Panc1 (cell line): ENCODE measurements around the gene FAM90A1.
"Not testable (repeated sequence)": the region's sequence is repeated elsewhere in the genome, so short reads cannot be mapped to it uniquely, and the experiment has no call there.

Source experiments
- CTCF ChIP-seq: fragments of 450-650 bp; IDR thresholded peaks from 2 replicates; pipeline ENCODE4 v1.5.1; 2017; ENCODE audit warnings: mild to moderate bottlenecking
- POLR2AphosphoS5 ChIP-seq: IDR thresholded peaks from 2 replicates; pipeline ENCODE4 v1.6.1; 2012; ENCODE audit warnings: mild to moderate bottlenecking, low read depth, low read length, moderate library complexity
- SIN3A ChIP-seq: IDR thresholded peaks from 2 replicates; pipeline ENCODE4 v1.6.1; 2012; ENCODE audit warnings: low read depth, mild to moderate bottlenecking, low read length, moderate library complexity, borderline replicate concordance; ENCODE audit not compliant: insufficient read depth
- TCF7L2 ChIP-seq: IDR thresholded peaks from 2 replicates; pipeline ENCODE4 v1.6.1; 2011; ENCODE audit warnings: mild to moderate bottlenecking, low read depth, low read length, inconsistent platforms

GRCh38 chr12:8221844-8222243, 5.6 kb downstream of the FAM90A1 start:
- TF ChIP-seq TCF7L2, CTCF, POLR2AphosphoS5, SIN3A: not testable (repeated sequence)
